ENCODE data around the gene KIAA0319L. TPM values are rescaled to one million over a fixed set of nuclear protein-coding genes. Genes with fewer than 3 reads are reported as not detected.

KIAA0319L gene
- total RNA-seq, 4 donors from 2014 or later: 26.3 to 44.8 (median 38.9) TPM

GRCh38 chr1:35441926-35442579, 115.2 kb downstream of the KIAA0319L start:
- Histone ChIP-seq H3K27me3 (no peaks in the 10 kb centered on the region), H3K4me3 (no peak overlapping the region), H3K36me3 (peaks cover 0 to 99% of the 10 kb centered on the region in 2 donors), H3K4me1 (no peaks in the 10 kb centered on the region), H3K27ac (no peak overlapping the region), H3K9me3 (no peaks in the 10 kb centered on the region)
- TF ChIP-seq CTCF (IDR thresholded peaks at IDR 0.05) (no peak), EP300 (IDR thresholded peaks at IDR 0.05) (no peak), POLR2A (IDR thresholded peaks at IDR 0.05) (no peak), POLR2AphosphoS5 (IDR thresholded peaks at IDR 0.05) (no peak)
- ATAC-seq: no peak
- 63 to 74% methylated on average over 5 to 6 of the region's 8 CpGs for WGBS, 2 donors (ENCODE audit: low coverage in 1 of 2)

GRCh38 chr1:35439626-35440025, 117.6 kb downstream of the KIAA0319L start:
- Histone ChIP-seq H3K36me3 (peaks cover 0 to 99% of the 10 kb centered on the region in 2 donors), H3K4me3 (no peak overlapping the region), H3K27me3 (no peaks in the 10 kb centered on the region), H3K27ac (no peak overlapping the region), H3K9me3 (no peaks in the 10 kb centered on the region), H3K4me1 (no peaks in the 10 kb centered on the region)
- TF ChIP-seq CTCF (IDR thresholded peaks at IDR 0.05) (no peak), POLR2A (IDR thresholded peaks at IDR 0.05) (no peak), POLR2AphosphoS5 (IDR thresholded peaks at IDR 0.05) (no peak), EP300 (IDR thresholded peaks at IDR 0.05) (no peak)
- ATAC-seq: no peak
- 73 to 100% methylated on average over 1 of the region's 1 CpG for WGBS, 2 donors (ENCODE audit: low coverage in 1 of 2)

- 93 to 96% methylated on average over 7 to 9 of the region's 9 CpGs for WGBS, 2 donors (ENCODE audit: low coverage in 1 of 2)
These were observed 120.0 kb downstream of the KIAA0319L start for GRCh38 chr1:35437200-35437599.

GRCh38 chr1:35436078-35436477, 121.1 kb downstream of the KIAA0319L start:
- H3K36me3 ChIP-seq: peaks cover 0 to 99% of the 10 kb centered on the region in 2 donors
- H3K4me1 ChIP-seq: no peaks in the 10 kb centered on the region
- TF ChIP-seq POLR2A (IDR thresholded peaks at IDR 0.05) (no peak), POLR2AphosphoS5 (IDR thresholded peaks at IDR 0.05) (no peak), EP300 (IDR thresholded peaks at IDR 0.05) (no peak), CTCF (IDR thresholded peaks at IDR 0.05) (no peak)
- H3K27ac ChIP-seq: no peak overlapping the region
- ATAC-seq: no peak
- WGBS, 2 donors (ENCODE audit: low coverage in 1 of 2): 78 to 100% methylated on average over 1 of the region's 10 CpGs
- H3K4me3 ChIP-seq: no peak overlapping the region
- H3K9me3 ChIP-seq: no peaks in the 10 kb centered on the region
- H3K27me3 ChIP-seq: no peaks in the 10 kb centered on the region

More at GRCh38 chr1:35437200-35437599, 120.0 kb downstream of the KIAA0319L start:
- Histone ChIP-seq H3K27me3 (no peaks in the 10 kb centered on the region), H3K27ac (no peak overlapping the region), H3K4me3 (no peak overlapping the region), H3K4me1 (no peaks in the 10 kb centered on the region), H3K36me3 (peaks cover 0 to 99% of the 10 kb centered on the region in 2 donors), H3K9me3 (no peaks in the 10 kb centered on the region)
- ATAC-seq: no peak
- TF ChIP-seq POLR2AphosphoS5 (IDR thresholded peaks at IDR 0.05) (no peak), POLR2A (IDR thresholded peaks at IDR 0.05) (no peak)

- H3K4me3 ChIP-seq: no peak overlapping the region
- 40% methylated on average over 1 of the region's 12 CpGs; no CpG with 5 or more reads in 1 of the 2 donors for WGBS, 2 donors (ENCODE audit: low coverage in 1 of 2)
- no peak for ATAC-seq
- no peaks in the 10 kb centered on the region for H3K9me3 ChIP-seq
- H3K27ac ChIP-seq: no peak overlapping the region
- TF ChIP-seq POLR2AphosphoS5 (IDR thresholded peaks at IDR 0.05): no peak
- H3K36me3 ChIP-seq: peaks cover 0 to 92% of the 10 kb centered on the region in 2 donors
- H3K27me3 ChIP-seq: no peaks in the 10 kb centered on the region
- H3K4me1 ChIP-seq: no peaks in the 10 kb centered on the region
These were observed 122.5 kb downstream of the KIAA0319L start for GRCh38 chr1:35434703-35435102.

- H3K27me3 ChIP-seq: no peaks in the 10 kb centered on the region
- ATAC-seq: no peak
- TF ChIP-seq EP300 (IDR thresholded peaks at IDR 0.05): no peak
- TF ChIP-seq CTCF (IDR thresholded peaks at IDR 0.05): no peak
- no peak for TF ChIP-seq POLR2A (IDR thresholded peaks at IDR 0.05)
- TF ChIP-seq POLR2AphosphoS5 (IDR thresholded peaks at IDR 0.05): no peak
- H3K4me3 ChIP-seq: no peak overlapping the region
- 89% methylated on average over 10 of the region's 15 CpGs; no CpG with 5 or more reads in 1 of the 2 donors for WGBS, 2 donors (ENCODE audit: low coverage in 1 of 2)
- H3K36me3 ChIP-seq: peaks cover 0 to 82% of the 10 kb centered on the region in 2 donors
- H3K9me3 ChIP-seq: no peaks in the 10 kb centered on the region
- H3K27ac ChIP-seq: no peak overlapping the region
- no peaks in the 10 kb centered on the region for H3K4me1 ChIP-seq
These were observed 123.5 kb downstream of the KIAA0319L start for GRCh38 chr1:35433714-35434113.
